ENCODE measurements around the gene TEAD1.

The TEAD1 gene

DNA sequence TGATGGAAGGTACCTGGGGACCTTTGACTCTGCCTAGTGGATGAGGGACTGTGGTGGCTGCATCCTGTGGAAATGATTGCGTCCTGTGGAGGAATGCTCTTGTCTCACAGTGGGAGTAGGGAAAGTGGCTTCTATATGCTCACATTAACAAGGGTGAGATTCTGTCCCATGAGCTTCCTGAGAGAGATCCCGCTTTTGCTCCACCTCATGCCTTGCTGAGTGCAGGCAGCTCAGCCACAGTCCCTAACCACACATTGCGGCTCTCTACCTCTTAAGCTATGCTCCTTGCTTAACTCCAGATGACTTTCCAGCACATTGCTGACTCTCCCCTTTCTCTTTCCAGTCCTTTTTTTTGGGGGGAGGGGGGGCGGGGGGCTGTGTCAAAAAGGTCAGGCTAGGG, 45.0 kb downstream of the TEAD1 start:
- H3K4me3 ChIP-seq (ENCODE audit: low read depth, low read length) = no peak overlapping the region
- TF ChIP-seq, protein P1, sequence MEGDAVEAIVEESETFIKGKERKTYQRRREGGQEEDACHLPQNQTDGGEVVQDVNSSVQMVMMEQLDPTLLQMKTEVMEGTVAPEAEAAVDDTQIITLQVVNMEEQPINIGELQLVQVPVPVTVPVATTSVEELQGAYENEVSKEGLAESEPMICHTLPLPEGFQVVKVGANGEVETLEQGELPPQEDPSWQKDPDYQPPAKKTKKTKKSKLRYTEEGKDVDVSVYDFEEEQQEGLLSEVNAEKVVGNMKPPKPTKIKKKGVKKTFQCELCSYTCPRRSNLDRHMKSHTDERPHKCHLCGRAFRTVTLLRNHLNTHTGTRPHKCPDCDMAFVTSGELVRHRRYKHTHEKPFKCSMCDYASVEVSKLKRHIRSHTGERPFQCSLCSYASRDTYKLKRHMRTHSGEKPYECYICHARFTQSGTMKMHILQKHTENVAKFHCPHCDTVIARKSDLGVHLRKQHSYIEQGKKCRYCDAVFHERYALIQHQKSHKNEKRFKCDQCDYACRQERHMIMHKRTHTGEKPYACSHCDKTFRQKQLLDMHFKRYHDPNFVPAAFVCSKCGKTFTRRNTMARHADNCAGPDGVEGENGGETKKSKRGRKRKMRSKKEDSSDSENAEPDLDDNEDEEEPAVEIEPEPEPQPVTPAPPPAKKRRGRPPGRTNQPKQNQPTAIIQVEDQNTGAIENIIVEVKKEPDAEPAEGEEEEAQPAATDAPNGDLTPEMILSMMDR (IDR thresholded peaks at IDR 0.05; ENCODE audit: insufficient read depth, low read depth, low read length, missing control alignments) = no peak
- DNase-seq (ENCODE audit: low read depth) = no peak

DNA sequence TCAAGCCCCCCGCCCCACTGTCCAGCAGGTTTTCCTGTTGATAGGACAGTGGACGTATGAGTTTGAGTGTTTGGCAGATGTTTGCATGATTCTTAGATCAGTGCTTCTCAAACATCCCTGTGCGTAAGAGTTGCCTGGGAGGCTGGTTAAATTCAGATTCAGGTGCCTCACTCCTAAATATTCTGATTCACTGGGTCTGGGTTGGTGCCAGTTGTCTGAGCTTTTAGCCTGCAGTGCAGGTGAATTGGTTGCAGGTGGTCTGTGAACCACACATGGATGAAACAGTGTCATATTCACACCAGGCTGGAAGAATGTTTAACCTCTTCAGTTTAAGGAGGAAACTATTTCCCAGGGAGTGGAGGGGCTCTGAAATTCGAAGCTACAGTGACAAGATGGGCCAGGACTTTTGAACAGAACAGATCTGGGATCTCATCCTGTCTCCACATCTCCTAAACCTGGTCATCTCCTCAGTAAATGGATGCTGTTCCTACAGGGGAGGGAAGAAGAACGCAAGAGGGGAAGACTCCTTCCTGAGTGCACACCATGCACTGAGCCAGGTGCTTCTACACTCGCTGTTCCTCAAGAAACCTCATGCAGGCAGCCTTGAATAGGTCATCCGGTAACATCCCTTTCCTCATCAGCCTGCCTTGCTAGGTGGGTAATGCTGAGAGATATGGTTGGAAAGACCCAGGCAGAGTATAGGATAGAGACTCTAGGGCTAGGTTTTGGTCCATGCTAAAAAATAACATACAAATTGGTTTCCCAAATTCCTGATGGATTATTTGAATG, 47.8 kb downstream of the TEAD1 start:
- TF ChIP-seq, protein P1 (IDR thresholded peaks at IDR 0.05; ENCODE audit: insufficient read depth, low read depth, low read length, missing control alignments) = no peak
- no peak overlapping the region for H3K4me3 ChIP-seq (ENCODE audit: low read depth, low read length)
- DNase-seq (ENCODE audit: low read depth) = no peak

DNA sequence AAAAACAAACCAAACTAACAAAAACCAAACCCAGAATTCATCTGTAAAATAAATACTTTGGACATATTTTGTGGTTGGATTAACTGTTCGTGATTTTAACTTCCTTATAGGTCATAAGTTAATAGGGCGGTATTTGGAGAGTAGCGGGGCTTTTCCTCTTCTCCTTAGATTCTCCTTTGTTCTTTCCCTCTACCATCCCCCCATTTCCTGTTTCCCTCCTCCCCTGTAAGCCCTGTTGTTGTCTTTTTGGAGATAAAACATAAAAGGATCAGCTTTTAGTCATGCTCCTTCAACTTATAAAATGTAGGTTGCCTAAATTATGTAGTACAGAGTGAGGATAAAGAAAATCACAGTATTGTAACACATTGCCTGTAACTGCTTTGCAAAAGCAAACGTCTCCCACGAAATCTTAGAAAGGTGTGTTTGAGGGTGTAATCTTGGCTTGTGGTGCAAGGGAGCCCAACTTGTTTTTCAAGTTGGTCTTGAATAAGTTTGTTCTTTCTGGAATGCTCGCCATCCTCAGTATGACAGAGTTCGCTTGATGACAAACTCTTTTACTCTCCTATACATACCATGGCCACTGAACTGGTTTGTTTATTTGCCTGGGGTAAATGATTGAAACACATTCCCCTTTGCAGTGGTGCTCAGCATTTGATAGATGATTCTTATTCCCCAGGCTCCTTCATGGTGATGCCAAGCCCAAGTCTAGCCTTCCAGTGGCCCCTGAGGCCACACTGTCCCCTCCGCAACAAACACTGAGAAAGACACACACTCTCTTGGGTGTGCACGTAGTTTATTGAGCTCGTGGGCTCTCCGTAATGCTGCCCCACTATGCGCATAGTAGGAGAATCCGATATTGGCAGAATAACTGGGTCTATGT, 49.4 kb downstream of the TEAD1 start:
- DNase-seq (ENCODE audit: low read depth) = no peak
- H3K4me3 ChIP-seq (ENCODE audit: low read depth, low read length) = no peak overlapping the region
- TF ChIP-seq, protein P1 (IDR thresholded peaks at IDR 0.05; ENCODE audit: insufficient read depth, low read depth, low read length, missing control alignments) = no peak

DNA sequence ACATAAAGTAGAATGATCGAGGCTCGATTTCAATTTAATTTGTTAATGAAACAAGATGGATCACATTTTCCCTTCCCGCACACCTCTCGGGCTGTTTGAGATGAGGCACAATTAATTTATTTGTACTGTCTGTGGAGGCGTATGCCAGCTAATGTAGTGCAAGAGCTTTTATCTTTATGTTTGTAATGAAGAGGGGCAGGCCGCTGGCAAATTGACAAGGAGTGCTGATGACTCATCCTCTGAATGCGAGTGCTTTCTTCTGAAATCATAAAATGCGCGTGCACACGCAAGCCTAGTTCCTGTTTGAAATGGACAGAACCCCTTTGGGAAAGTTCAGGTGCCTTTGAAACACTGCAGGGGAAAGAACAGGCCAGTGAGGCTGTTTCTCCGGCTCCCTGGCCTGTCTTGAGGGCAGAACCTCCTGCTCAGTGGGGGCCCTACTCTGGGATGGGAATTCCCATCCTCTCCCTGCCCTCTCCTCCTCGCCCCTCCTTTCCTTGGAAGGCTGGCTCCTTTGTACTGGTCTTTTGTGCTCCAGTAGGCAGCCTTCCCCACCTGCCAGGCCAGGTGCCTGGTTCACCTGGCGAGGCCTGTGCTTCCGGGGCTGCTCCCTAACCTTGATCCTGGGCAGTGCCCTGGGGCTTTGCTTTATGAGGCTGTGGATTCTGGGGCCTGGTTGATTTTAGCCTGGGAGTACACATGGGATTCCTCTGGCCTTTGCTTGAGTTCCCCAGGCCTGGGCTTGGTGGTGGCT, 50.3 kb downstream of the TEAD1 start:
- no peak overlapping the region for H3K4me3 ChIP-seq (ENCODE audit: low read depth, low read length)
- DNase-seq (ENCODE audit: low read depth) = peak; percentile 90
- TF ChIP-seq, protein P1 (IDR thresholded peaks at IDR 0.05; ENCODE audit: insufficient read depth, low read depth, low read length, missing control alignments) = no peak

DNA sequence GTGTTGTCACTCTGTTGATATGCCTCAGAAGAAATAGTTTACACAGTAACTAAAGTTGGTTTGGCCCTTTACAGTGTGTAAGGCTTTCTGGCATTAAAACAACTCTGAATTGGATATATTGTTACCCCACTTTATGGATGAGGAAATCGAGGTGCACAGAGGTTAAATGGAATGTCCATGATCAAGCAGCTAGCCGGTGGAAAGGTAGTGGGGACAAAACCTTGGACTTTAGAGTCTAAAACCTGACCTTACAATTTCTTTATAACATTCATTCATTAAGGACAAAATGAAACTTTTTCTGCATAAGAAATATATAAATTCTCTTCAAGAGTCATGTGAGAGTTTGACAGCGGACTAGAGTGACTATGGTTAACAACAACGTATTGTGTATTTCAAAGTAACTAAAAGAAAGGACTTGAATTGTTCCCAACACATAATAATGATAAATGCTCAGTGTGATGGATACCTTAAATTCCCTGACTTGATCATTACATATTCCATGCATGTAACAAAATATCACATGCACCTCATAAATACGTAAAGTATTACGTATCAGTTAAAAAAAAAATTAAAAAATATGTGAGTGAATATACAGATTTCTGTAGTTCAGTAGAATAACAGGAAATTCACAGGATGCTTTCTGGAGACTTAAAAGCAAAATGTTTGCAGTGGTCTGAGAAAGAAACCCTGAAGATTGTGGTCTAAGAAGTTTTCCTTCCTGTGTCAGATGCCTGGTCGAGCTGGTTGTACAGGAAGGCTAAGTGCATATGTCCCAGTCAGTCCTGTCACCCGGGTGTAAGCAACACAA, 51.0 kb downstream of the TEAD1 start:
- H3K4me3 ChIP-seq (ENCODE audit: low read depth, low read length) = no peak overlapping the region
- DNase-seq (ENCODE audit: low read depth) = peak; percentile 77
- TF ChIP-seq, protein P1 (IDR thresholded peaks at IDR 0.05; ENCODE audit: insufficient read depth, low read depth, low read length, missing control alignments) = no peak

Data from GM12865 (cell line).